Heart left ventricle (tissue), 16 donors: Measurements from ENCODE around the gene LYPLA2. TPM values are rescaled to one million over a fixed set of nuclear protein-coding genes. Genes with fewer than 3 reads are reported as not detected.
A peak's percentile ranks its signal among the peaks of the same experiment; 100 is the strongest.
"Not testable (repeated sequence)": the region's sequence is repeated elsewhere in the genome, so short reads cannot be mapped to it uniquely, and the experiment has no call there.

Experiments used
- ATAC-seq, 4 donors: fragments of 200-7000 bp; cut with Tn5 transposase; one replicate each; pipeline ENCODE4 v1.9.1; 2020 to 2022; ENCODE audit warnings: moderate library complexity in 4 of 4, mild to moderate bottlenecking in 3 of 4, moderate number of reproducible peaks in 1 of 4
- DNase-seq, 5 donors: peaks; one replicate each; pipeline ENCODE4 v3.0.0-alpha.2; 2020
- H3K27ac ChIP-seq, 12 donors: fragments of 200-600 bp; sonication (generic) in 4 of 12; one replicate each; pipeline versions ENCODE4 v1.5.0 to v1.8.0; 2016 to 2022; ENCODE audit warnings: mild to moderate bottlenecking in 2 of 12
- H3K27me3 ChIP-seq, 9 donors: fragments of 200-600 bp; sonication (generic) in 2 of 9; one replicate each; pipeline versions ENCODE4 v1.5.1 to v1.8.0; 2016 to 2022; ENCODE audit warnings: mild to moderate bottlenecking in 3 of 9
- H3K36me3 ChIP-seq, 9 donors: fragments of 200-600 bp; sonication (generic) in 2 of 9; one replicate each; pipeline versions ENCODE4 v1.5.0 to v1.8.0; 2018 to 2022; ENCODE audit warnings: mild to moderate bottlenecking in 2 of 9
- H3K4me1 ChIP-seq, 12 donors: fragments of 200-600 bp; sonication (generic) in 4 of 12; one replicate each; pipeline versions ENCODE4 v1.5.0 to v1.8.0; 2016 to 2022; ENCODE audit warnings: mild to moderate bottlenecking in 3 of 12
- H3K4me3 ChIP-seq, 12 donors: fragments of 200-600 bp; sonication (generic) in 4 of 12; one replicate each; pipeline versions ENCODE4 v1.5.0 to v1.8.0; 2017 to 2022; ENCODE audit warnings: mild to moderate bottlenecking in 9 of 12, moderate library complexity in 4 of 12
- H3K9me3 ChIP-seq, 12 donors: fragments of 200-600 bp; sonication (generic) in 4 of 12; one replicate each; pipeline versions ENCODE4 v1.5.0 to v1.8.0; 2016 to 2022; ENCODE audit warnings: mild to moderate bottlenecking in 1 of 12
- POLR2A ChIP-seq, 2 donors: fragments of 450-650 bp; IDR thresholded peaks; one replicate each; pipeline ENCODE4 v1.6.1; 2017; ENCODE audit warnings: antibody characterized with exemption in 2 of 2, mild to moderate bottlenecking in 2 of 2, moderate library complexity in 2 of 2
- WGBS, 4 donors: extraction: QIAGEN DNeasy Blood & Tissue Kit in 2 of 4; methylation state at CpG; one replicate each; pipeline versions ENCODE4 v1.1.5 to v1.1.7; 2013 to 2018; 5-methylcytosine and 5-hydroxymethylcytosine counted together
- intact Hi-C, 10 donors: fragments of 100-400 bp; cut with DNase I; formaldehyde crosslinking; loops; one replicate each; pipeline versions ENCODE4 v1.11.1 to v1.14.2; 2022
- polyA plus RNA-seq, 2 donors: library from polyadenylated mRNA; stranded (reverse); fragments of 200-250 nt; gene quantifications; one replicate each; pipeline ENCODE4 v1.2.3, GENCODE V29; 2013
- total RNA-seq, 9 donors: library from RNA; depleted of rRNA in 2 of 9; stranded (reverse); fragments of >200 nt in 2 of 9; fragmentation: NEBNext Ultra II Directional in 3 of 9; extraction: Animal tissue kit (Norgen Biotek cat#: 25700) in 3 of 9; gene quantifications; one replicate each; pipeline versions ENCODE4 v1.1.0 to v1.2.4, GENCODE V29; 2016 to 2023
- TF ChIP-seq, protein P1 (sequence below), 12 donors: fragments of 200-600 bp; sonication (generic) in 4 of 12; IDR thresholded peaks; one replicate each; pipeline versions ENCODE4 v1.5.0 to v1.8.0; 2018 to 2022; ENCODE audit warnings: antibody characterized with exemption in 12 of 12, mild to moderate bottlenecking in 5 of 12
- donor health status: ischemic (EF 13 %, LVEDD 7.1; RV severe dilation, severe dysfunction).
- donor health status: healthy with polysubstance abuse.
- donor health status: DM: no; HTN: yes; CAD: no.
- donor health status: DM: no; HTN: no; CAD: no.
- donor health status: ischemic (EF 25% LVEDD 6.9; RV normal size, moderate dysfunction).
- donor health status: ischemic (EF 25% LVEDD 5.7; RV mildly dilated, moderate dysfunction).
- donor health status: healthy.
- donor health status: DM: yes; HTN: yes; CAD: no.
- donor health status: ischemic (EF 35%, LVEDD 5.7; RV mildly dilated, moderate dysfunction).
- donor health status: nonischemic (EF 11% LVEDD 7.7; RV severe dilation, severe dysfunction).
- donor health status: DM: yes; HTN: yes; CAD: no.
- donor health status: PGD.
- donor health status: ischemic (EF 29% LVEDD 5.4; RV normal size, mild dysfunction).
- donor health status: nonischemic (EF 23%, LVEDD 6.1; RV moderate dilation, normal function).

LYPLA2 gene
- total and polyA plus RNA-seq, 11 donors: 22.2 to 63.3 (median 29.5) TPM

DNA sequence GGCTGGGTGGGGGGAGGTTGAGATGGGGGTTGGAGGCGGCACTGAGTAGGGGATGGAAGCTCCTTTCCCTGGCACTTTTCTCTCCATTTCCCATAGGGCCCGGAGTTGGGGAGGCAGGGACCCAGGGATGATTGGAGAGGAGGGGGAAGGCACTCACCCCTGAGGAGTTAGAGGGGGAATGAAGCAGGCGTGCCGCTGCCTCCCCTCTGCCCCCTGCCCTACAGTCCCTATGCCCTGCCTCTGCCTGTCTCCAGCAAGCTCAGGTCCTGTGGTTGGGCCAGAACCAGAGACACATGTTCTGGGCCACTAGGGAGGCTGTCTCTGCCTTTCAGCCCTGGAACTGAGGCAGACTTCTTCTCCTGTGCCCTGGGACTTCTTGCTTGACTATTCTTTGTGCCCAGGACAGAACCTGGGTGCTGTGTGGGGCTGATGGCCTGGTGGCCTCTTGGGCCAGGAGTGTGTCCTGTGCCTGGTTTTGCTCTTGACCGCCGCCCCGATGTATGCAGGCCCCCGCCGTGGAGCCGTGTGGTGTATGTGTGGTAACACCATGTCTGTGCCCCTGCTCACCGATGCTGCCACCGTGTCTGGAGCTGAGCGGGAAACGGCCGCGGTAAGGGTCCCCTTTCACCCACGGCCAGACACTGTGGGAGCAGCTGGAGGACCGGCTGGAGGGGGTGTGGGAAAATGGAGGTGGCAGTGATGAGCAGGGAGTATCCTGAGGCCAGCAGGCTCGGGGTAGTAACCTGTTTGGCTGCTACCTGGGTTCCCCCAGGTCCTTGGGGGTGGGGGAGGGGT lies 1.4 kb downstream of the LYPLA2 start:
- peaks cover 4 to 40% (median 27%) of the 10 kb centered on the region in 12 donors for H3K4me1 ChIP-seq
- TF ChIP-seq POLR2A (IDR thresholded peaks at IDR 0.05): no peak
- TF ChIP-seq, protein P1, sequence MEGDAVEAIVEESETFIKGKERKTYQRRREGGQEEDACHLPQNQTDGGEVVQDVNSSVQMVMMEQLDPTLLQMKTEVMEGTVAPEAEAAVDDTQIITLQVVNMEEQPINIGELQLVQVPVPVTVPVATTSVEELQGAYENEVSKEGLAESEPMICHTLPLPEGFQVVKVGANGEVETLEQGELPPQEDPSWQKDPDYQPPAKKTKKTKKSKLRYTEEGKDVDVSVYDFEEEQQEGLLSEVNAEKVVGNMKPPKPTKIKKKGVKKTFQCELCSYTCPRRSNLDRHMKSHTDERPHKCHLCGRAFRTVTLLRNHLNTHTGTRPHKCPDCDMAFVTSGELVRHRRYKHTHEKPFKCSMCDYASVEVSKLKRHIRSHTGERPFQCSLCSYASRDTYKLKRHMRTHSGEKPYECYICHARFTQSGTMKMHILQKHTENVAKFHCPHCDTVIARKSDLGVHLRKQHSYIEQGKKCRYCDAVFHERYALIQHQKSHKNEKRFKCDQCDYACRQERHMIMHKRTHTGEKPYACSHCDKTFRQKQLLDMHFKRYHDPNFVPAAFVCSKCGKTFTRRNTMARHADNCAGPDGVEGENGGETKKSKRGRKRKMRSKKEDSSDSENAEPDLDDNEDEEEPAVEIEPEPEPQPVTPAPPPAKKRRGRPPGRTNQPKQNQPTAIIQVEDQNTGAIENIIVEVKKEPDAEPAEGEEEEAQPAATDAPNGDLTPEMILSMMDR (IDR thresholded peaks at IDR 0.05): no peak
- H3K4me3 ChIP-seq: peak overlapping the region in 10 of 12 donors; percentile 48 to 90 (median 78)
- H3K36me3 ChIP-seq: peaks cover 0 to 53% (median 29%) of the 10 kb centered on the region in 9 donors
- intact Hi-C loops: no loop called here
- DNase-seq: peak in 1 of 5 donors; percentile 36
- no peak for ATAC-seq
- no peaks in the 10 kb centered on the region for H3K27me3 ChIP-seq
- no peaks in the 10 kb centered on the region for H3K9me3 ChIP-seq
- WGBS, 4 donors: 60 to 69% (median 68%) methylated on average over 19 of the region's 19 CpGs
- H3K27ac ChIP-seq: peak overlapping the region in 5 of 12 donors; percentile 24 to 87 (median 59)

DNA sequence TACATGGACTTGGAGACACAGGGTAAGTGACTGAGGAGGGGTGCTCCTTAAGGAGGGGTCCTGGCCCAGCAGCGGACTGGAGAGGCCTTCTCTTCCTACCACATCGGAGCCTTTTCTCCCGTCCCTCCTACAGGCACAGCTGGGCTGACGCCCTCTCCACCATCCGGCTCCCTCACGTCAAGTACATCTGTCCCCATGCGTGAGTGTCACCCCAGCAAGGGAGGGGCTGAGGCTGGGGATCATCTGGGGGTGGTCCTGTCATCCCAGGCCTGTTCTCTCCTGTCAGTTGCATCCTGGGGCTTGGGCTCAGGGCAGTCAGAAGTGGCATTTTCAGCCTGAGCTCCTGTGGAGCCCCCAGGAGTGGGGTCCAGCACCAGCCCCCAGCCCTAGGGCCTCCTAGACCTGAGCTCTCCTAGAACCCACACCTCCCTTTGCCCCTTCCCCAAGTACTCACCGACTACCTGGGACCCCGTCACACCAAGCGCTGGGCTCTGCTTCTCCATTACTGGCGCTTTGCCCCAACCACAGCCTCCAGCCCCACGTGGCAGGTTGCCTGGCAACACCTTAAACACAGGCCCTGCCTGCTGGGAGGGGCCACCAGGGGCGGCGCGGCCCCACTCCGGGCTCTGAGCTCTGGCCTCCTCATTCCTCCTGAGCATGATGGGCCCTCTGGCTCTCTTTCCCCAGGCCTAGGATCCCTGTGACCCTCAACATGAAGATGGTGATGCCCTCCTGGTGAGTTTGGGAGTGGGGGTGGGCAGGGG lies 2.3 kb downstream of the LYPLA2 start:
- intact Hi-C loops: no loop called here
- Histone ChIP-seq H3K9me3 (no peaks in the 10 kb centered on the region), H3K36me3 (peaks cover 0 to 53% (median 21%) of the 10 kb centered on the region in 9 donors), H3K4me3 (peak overlapping the region in 1 of 12 donors; percentile 15), H3K27ac (peak overlapping the region in 1 of 12 donors; percentile 28), H3K27me3 (no peaks in the 10 kb centered on the region), H3K4me1 (peaks cover 4 to 40% (median 27%) of the 10 kb centered on the region in 12 donors)
- WGBS, 4 donors: 60 to 83% (median 63%) methylated on average over 11 to 16 of the region's 16 CpGs
- ATAC-seq (peak; percentile 8 to 46 (median 24)), DNase-seq (peak in 4 of 5 donors; percentile 46 to 70 (median 56))
- TF ChIP-seq, protein P1 (IDR thresholded peaks at IDR 0.05): no peak
- no peak for TF ChIP-seq POLR2A (IDR thresholded peaks at IDR 0.05)

DNA sequence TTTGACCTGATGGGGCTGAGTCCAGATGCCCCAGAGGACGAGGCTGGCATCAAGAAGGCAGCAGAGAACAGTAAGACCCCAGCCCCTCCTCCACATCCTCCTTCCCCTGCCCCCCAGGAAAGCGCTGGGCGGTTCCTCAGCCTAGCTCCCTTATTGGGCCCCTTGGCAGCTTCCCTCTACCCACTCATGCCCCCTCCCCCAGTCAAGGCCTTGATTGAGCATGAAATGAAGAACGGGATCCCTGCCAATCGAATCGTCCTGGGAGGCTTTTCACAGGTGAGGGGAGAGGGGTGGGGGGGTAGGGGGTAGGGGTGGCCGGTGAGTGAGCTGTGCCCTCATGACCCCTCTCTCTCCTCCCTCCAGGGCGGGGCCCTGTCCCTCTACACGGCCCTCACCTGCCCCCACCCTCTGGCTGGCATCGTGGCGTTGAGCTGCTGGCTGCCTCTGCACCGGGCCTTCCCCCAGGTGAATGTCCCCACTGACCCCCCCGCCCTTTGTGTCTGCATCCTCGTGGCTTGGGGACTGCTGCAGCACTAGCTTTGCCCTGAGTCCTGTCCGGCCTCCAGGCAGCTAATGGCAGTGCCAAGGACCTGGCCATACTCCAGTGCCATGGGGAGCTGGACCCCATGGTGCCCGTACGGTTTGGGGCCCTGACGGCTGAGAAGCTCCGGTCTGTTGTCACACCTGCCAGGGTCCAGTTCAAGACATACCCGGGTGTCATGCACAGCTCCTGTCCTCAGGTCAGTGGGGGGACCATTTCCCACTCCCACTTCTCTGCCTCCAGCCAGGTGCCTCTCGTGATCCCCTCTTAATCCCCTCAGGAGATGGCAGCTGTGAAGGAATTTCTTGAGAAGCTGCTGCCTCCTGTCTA lies 3.2 kb downstream of the LYPLA2 start:
- no peak for ATAC-seq
- DNase-seq: no peak
- Histone ChIP-seq H3K9me3 (no peaks in the 10 kb centered on the region), H3K36me3 (peaks cover 0 to 51% (median 13%) of the 10 kb centered on the region in 9 donors), H3K4me1 (peaks cover 4 to 44% (median 29%) of the 10 kb centered on the region in 12 donors), H3K27ac (no peak overlapping the region), H3K4me3 (no peak overlapping the region), H3K27me3 (no peaks in the 10 kb centered on the region)
- intact Hi-C loops: no loop called here
- 73 to 80% (median 74%) methylated on average over 5 to 21 of the region's 21 CpGs for WGBS, 4 donors
- TF ChIP-seq, protein P1 (IDR thresholded peaks at IDR 0.05): no peak
- TF ChIP-seq POLR2A (IDR thresholded peaks at IDR 0.05): no peak

DNA sequence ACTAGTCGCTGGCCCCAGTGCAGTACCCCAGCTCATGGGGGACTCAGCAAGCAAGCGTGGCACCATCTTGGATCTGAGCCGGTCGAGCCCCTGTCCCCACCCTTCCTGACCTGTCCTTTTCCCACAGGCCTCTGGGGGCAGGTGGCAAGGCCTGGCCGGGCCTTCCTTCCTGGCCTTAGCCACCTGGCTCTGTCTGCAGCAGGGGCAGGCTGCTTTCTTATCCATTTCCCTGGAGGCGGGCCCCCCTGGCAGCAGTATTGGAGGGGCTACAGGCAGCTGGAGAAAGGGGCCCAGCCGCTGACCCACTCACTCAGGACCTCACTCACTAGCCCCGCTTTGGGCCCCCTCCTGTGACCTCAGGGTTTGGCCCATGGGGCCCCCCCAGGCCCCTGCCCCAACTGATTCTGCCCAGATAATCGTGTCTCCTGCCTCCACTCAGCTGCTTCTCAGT lies 3.8 kb downstream of the LYPLA2 start:
- peaks cover 0 to 51% (median 13%) of the 10 kb centered on the region in 9 donors for H3K36me3 ChIP-seq
- intact Hi-C loops, DNase-seq, H3K27ac ChIP-seq, ATAC-seq, H3K9me3 ChIP-seq, H3K4me3 ChIP-seq, H3K27me3 ChIP-seq: not testable (repeated sequence)
- H3K4me1 ChIP-seq: peaks cover 7 to 51% (median 35%) of the 10 kb centered on the region in 12 donors
- WGBS, 4 donors: 72 to 85% (median 80%) methylated on average over 6 to 9 of the region's 9 CpGs
